Panc1 (cell line): ENCODE data around the gene SSR3. TPM values are rescaled to one million over a fixed set of nuclear protein-coding genes. Genes with fewer than 3 reads are reported as not detected.

ENCODE experiments used
- ATAC-seq: fragments of 200-7000 bp; cut with Tn5 transposase; 2 replicates; pipeline ENCODE4 v1.9.1; 2020; ENCODE audit warnings: mild to moderate bottlenecking, moderate library complexity
- BruUV-seq: library from RNA; stranded (reverse); fragments of 400-500 nt; replicated peaks from 2 replicates; lab custom pipeline; 2021; lab: Mats Ljungman, UMichigan
- CTCF ChIA-PET: fragments of 300-600 bp; sonication (Branson Sonifier 250); formaldehyde crosslinking; loops from one replicate; lab custom pipeline; 2022; ENCODE audit warnings: antibody characterized with exemption; lab: Charles Lee
- POLR2A ChIA-PET: fragments of 300-600 bp; sonication (Branson Sonifier 250); formaldehyde crosslinking; loops from one replicate; lab custom pipeline; 2022; ENCODE audit warnings: antibody characterized with exemption; lab: Charles Lee
- DNase-seq: peaks from one replicate; pipeline ENCODE4 v3.0.0-alpha.2; 2010; ENCODE audit warnings: low read depth, low spot score
- H3K27ac ChIP-seq: 2 replicates; pipeline ENCODE4 v1.5.1; 2011; ENCODE audit warnings: mild to moderate bottlenecking, low read length, inconsistent platforms
- H3K27me3 ChIP-seq: fragments of 200-500 bp; sonication (Bioruptor generic); 2 replicates; pipeline ENCODE4 v1.6.0; 2014; ENCODE audit warnings: low read length, inconsistent platforms; ENCODE audit not compliant: control insufficient read depth, insufficient read depth
- H3K36me3 ChIP-seq: fragments of 200-500 bp; sonication (Bioruptor generic); 2 replicates; pipeline ENCODE4 v1.5.1; 2014; ENCODE audit warnings: inconsistent platforms, mild to moderate bottlenecking, low read length, moderate library complexity; ENCODE audit not compliant: control insufficient read depth, insufficient read depth
- H3K4me1 ChIP-seq: 2 replicates; pipeline ENCODE4 v1.5.1; 2011; ENCODE audit warnings: inconsistent platforms, mild to moderate bottlenecking, low read length, moderate library complexity; ENCODE audit not compliant: control insufficient read depth, insufficient read depth
- H3K4me3 ChIP-seq, 2 experiments: 2 replicates each; pipeline ENCODE4 v1.5.1; 2011 to 2012; ENCODE audit warnings: low read depth in 2 of 2, low read length in 2 of 2, mild to moderate bottlenecking in 2 of 2, inconsistent platforms in 1 of 2, moderate library complexity in 1 of 2
- H3K9me3 ChIP-seq: fragments of 200-500 bp; sonication (Bioruptor generic); 2 replicates; pipeline ENCODE4 v1.5.1; 2014; ENCODE audit warnings: low read depth, mild to moderate bottlenecking, inconsistent platforms, low read length, moderate library complexity; ENCODE audit not compliant: control insufficient read depth, insufficient read depth
- POLR2AphosphoS5 ChIP-seq: IDR thresholded peaks from 2 replicates; pipeline ENCODE4 v1.6.1; 2012; ENCODE audit warnings: mild to moderate bottlenecking, low read depth, low read length, moderate library complexity
- SIN3A ChIP-seq: IDR thresholded peaks from 2 replicates; pipeline ENCODE4 v1.6.1; 2012; ENCODE audit warnings: low read depth, mild to moderate bottlenecking, low read length, moderate library complexity, borderline replicate concordance; ENCODE audit not compliant: insufficient read depth
- TCF7L2 ChIP-seq: IDR thresholded peaks from 2 replicates; pipeline ENCODE4 v1.6.1; 2011; ENCODE audit warnings: mild to moderate bottlenecking, low read depth, low read length, inconsistent platforms
- in situ Hi-C: cut with HindIII; loops from 2 replicates; pipeline ENCODE4 v1.10.0; 2016; ENCODE audit warnings: low sequenced_read_pairs, low pct_unique_long_range_greater_than_20kb
- intact Hi-C: fragments of 100-400 bp; cut with micrococcal nuclease; formaldehyde crosslinking; loops from one replicate; pipeline ENCODE4 v1.10.0; 2022; ENCODE audit not compliant: unreplicated experiment
- total RNA-seq: library from RNA; stranded (reverse); gene quantifications from one replicate; pipeline ENCODE4 v1.2.1, GENCODE V29; 2021; ENCODE audit not compliant: unreplicated experiment
- TF ChIP-seq, protein P1 (sequence below): fragments of 450-650 bp; IDR thresholded peaks from 2 replicates; pipeline ENCODE4 v1.5.1; 2017; ENCODE audit warnings: mild to moderate bottlenecking
- TF ChIP-seq, protein P2 (sequence below), 2 experiments: IDR thresholded peaks; 2 replicates each; pipeline ENCODE4 v1.6.1; 2011 to 2012; ENCODE audit warnings: low read depth in 2 of 2, control low read depth in 1 of 2, low read length in 1 of 2, mild to moderate bottlenecking in 1 of 2, moderate library complexity in 1 of 2; ENCODE audit not compliant: insufficient read depth in 1 of 2

SSR3 gene
- total RNA-seq, 1 experiment from 2014 or later = 154 TPM

- DNase-seq (no peak), ATAC-seq (no peak)
- no peaks in the 10 kb centered on the region for H3K36me3 ChIP-seq
- ChIA-PET CTCF (no interaction called here), POLR2A (no interaction called here)
- intact Hi-C loops = no loop called here
- TF ChIP-seq, protein P1, sequence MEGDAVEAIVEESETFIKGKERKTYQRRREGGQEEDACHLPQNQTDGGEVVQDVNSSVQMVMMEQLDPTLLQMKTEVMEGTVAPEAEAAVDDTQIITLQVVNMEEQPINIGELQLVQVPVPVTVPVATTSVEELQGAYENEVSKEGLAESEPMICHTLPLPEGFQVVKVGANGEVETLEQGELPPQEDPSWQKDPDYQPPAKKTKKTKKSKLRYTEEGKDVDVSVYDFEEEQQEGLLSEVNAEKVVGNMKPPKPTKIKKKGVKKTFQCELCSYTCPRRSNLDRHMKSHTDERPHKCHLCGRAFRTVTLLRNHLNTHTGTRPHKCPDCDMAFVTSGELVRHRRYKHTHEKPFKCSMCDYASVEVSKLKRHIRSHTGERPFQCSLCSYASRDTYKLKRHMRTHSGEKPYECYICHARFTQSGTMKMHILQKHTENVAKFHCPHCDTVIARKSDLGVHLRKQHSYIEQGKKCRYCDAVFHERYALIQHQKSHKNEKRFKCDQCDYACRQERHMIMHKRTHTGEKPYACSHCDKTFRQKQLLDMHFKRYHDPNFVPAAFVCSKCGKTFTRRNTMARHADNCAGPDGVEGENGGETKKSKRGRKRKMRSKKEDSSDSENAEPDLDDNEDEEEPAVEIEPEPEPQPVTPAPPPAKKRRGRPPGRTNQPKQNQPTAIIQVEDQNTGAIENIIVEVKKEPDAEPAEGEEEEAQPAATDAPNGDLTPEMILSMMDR = no peak
- TF ChIP-seq TCF7L2 (no peak), SIN3A (no peak)
- in situ Hi-C loops = no loop called here
- peaks cover 16% of the 10 kb centered on the region for H3K27me3 ChIP-seq
- no peaks in the 10 kb centered on the region for H3K9me3 ChIP-seq
- H3K27ac ChIP-seq = no peak overlapping the region
- BruUV-seq = no TSS peak
- H3K4me3 ChIP-seq = no peak overlapping the region
- H3K4me1 ChIP-seq = no peaks in the 10 kb centered on the region
Observed at GRCh38 chr3:156516284-156516683, 38.6 kb downstream of the SSR3 start.

DNA sequence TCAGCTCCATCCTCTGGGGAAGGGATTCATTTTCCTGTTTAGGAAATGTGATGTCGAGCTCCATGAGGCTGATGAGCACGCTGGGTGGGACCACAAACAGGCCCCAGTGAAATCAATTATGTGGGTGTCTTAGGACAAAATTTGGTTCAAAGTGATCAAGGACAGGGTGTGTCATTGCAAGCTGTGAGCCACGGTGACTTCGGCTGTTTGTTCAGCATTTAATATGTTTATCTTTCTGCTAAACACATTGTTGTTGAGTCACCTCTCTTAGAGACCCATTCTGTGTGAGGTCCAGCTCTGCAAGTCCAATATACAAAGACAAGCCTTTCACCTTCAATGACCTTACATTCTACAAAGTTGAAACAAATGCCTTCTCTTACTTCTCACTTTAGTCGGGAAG lies 41.3 kb downstream of the SSR3 start:
- intact Hi-C loops (no loop called here), in situ Hi-C loops (no loop called here)
- ChIA-PET CTCF (no interaction called here), POLR2A (no interaction called here)
- no peaks in the 10 kb centered on the region for H3K4me1 ChIP-seq
- DNase-seq (no peak), ATAC-seq (peak; percentile 69; the same call in 1 of the 2 replicates)
- H3K4me3 ChIP-seq = no peak overlapping the region
- no peaks in the 10 kb centered on the region for H3K9me3 ChIP-seq
- H3K27ac ChIP-seq = no peak overlapping the region
- H3K27me3 ChIP-seq = peaks cover 12% of the 10 kb centered on the region
- BruUV-seq = no TSS peak
- no peaks in the 10 kb centered on the region for H3K36me3 ChIP-seq
- TF ChIP-seq TCF7L2 (no peak), POLR2AphosphoS5 (no peak), SIN3A (no peak)
- TF ChIP-seq, protein P1 = no peak
- TF ChIP-seq, protein P2, sequence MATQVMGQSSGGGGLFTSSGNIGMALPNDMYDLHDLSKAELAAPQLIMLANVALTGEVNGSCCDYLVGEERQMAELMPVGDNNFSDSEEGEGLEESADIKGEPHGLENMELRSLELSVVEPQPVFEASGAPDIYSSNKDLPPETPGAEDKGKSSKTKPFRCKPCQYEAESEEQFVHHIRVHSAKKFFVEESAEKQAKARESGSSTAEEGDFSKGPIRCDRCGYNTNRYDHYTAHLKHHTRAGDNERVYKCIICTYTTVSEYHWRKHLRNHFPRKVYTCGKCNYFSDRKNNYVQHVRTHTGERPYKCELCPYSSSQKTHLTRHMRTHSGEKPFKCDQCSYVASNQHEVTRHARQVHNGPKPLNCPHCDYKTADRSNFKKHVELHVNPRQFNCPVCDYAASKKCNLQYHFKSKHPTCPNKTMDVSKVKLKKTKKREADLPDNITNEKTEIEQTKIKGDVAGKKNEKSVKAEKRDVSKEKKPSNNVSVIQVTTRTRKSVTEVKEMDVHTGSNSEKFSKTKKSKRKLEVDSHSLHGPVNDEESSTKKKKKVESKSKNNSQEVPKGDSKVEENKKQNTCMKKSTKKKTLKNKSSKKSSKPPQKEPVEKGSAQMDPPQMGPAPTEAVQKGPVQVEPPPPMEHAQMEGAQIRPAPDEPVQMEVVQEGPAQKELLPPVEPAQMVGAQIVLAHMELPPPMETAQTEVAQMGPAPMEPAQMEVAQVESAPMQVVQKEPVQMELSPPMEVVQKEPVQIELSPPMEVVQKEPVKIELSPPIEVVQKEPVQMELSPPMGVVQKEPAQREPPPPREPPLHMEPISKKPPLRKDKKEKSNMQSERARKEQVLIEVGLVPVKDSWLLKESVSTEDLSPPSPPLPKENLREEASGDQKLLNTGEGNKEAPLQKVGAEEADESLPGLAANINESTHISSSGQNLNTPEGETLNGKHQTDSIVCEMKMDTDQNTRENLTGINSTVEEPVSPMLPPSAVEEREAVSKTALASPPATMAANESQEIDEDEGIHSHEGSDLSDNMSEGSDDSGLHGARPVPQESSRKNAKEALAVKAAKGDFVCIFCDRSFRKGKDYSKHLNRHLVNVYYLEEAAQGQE (IDR thresholded peaks at IDR 0.05; ENCODE audit: insufficient read depth in 1 of 2, low read depth in 2 of 2, low read length in 1 of 2) = no peak
